IgD-negative memory B cell (primary cell): ENCODE data around the gene TRIM27. TPM values are rescaled to one million over a fixed set of nuclear protein-coding genes. Genes with fewer than 3 reads are reported as not detected.

Source experiments
- H3K27ac Mint-ChIP-seq, 3 donors: one replicate each; pipeline ENCODE4 v1.8.0; 2020 to 2022; ENCODE audit warnings: mild to moderate bottlenecking in 3 of 3, mixed read lengths in 3 of 3, moderate library complexity in 1 of 3
- H3K27me3 Mint-ChIP-seq: one replicate; pipeline ENCODE4 v1.8.0; 2021; ENCODE audit warnings: mixed read lengths
- H3K36me3 Mint-ChIP-seq: one replicate; pipeline ENCODE4 v1.8.0; 2020; ENCODE audit warnings: mild to moderate bottlenecking, mixed read lengths
- H3K4me1 Mint-ChIP-seq, 3 donors: one replicate each; pipeline ENCODE4 v1.8.0; 2020 to 2022; ENCODE audit warnings: mixed read lengths in 3 of 3, mild to moderate bottlenecking in 1 of 3
- H3K4me3 Mint-ChIP-seq, 4 donors: one replicate each; pipeline ENCODE4 v1.8.0; 2020 to 2022; ENCODE audit warnings: mild to moderate bottlenecking in 4 of 4, mixed read lengths in 4 of 4, moderate library complexity in 3 of 4
- H3K9me3 Mint-ChIP-seq, 3 donors: one replicate each; pipeline ENCODE4 v1.8.0; 2020 to 2021; ENCODE audit warnings: mixed read lengths in 3 of 3, mild to moderate bottlenecking in 1 of 3
- polyA plus RNA-seq: library from polyadenylated mRNA; unstranded; fragments of 300-500 nt; fragmentation: Illumina TruSeq; gene quantifications from one replicate; pipeline ENCODE4 v1.2.3, GENCODE V29; 2021

TRIM27 gene
- polyA plus RNA-seq, 1 donor from 2014 or later = 60.1 TPM

GRCh38 chr6:28922821-28923317 is 916 bp downstream of the TRIM27 start:
- H3K27ac Mint-ChIP-seq = peak overlapping the region; percentile 89 to 97 (median 96)
- H3K27me3 Mint-ChIP-seq = no peaks in the 10 kb centered on the region
- peaks cover 1% of the 10 kb centered on the region for H3K36me3 Mint-ChIP-seq
- peaks cover 30 to 40% (median 38%) of the 10 kb centered on the region in 3 donors for H3K4me1 Mint-ChIP-seq
- peak overlapping the region; percentile 93 to 98 (median 97) for H3K4me3 Mint-ChIP-seq
- H3K9me3 Mint-ChIP-seq = no peaks in the 10 kb centered on the region

DNA sequence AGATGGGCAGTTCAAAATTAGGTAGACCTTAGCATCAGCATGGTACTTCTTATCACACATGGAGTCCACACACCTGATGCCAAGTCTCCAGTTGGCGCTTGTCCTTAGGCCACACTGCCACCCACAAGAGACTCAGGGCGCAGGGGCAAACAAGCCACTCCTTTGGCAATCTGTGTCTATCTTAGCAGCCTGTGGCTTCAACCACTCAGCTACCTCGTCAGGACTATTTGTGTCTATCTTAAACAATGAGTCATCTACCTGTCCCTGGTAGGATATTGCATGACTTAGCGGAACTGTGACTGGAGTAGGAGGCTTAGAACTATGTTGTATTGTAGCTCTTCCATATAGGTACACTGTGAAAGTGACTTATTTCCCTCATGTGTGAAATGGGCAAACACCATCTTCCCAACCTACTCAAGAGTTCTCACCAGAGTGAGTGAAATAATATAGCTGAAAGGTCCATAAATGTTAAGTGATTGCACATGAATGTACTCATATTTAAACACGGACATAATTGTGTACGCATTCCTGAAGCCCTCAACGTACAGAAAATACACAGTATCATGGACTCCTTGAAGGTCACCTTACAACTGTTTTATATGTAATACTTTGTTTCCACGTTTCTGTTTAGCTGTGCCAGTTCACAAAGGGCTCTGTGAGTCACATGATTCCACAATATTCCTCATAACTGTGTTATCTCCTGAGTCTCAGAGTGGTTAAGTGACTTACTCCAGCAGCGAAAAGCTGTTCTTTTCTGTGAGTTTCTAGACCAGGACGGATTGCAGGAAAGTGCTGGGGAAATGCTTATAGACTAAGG is 1.6 kb downstream of the TRIM27 start:
- peak overlapping the region; percentile 93 to 98 (median 97) for H3K4me3 Mint-ChIP-seq
- peaks cover 30 to 39% (median 38%) of the 10 kb centered on the region in 3 donors for H3K4me1 Mint-ChIP-seq
- peaks cover 1% of the 10 kb centered on the region for H3K36me3 Mint-ChIP-seq
- H3K27me3 Mint-ChIP-seq = no peaks in the 10 kb centered on the region
- H3K9me3 Mint-ChIP-seq = no peaks in the 10 kb centered on the region
- peak overlapping the region; percentile 89 to 97 (median 96) for H3K27ac Mint-ChIP-seq

GRCh38 chr6:28920281-28920680 is 3.5 kb downstream of the TRIM27 start:
- Mint-ChIP-seq H3K4me3 (peak overlapping the region in 2 of 4 donors; percentile 17 to 67), H3K9me3 (no peaks in the 10 kb centered on the region), H3K4me1 (peaks cover 30 to 39% (median 33%) of the 10 kb centered on the region in 3 donors), H3K27me3 (no peaks in the 10 kb centered on the region), H3K36me3 (peaks cover 1% of the 10 kb centered on the region), H3K27ac (no peak overlapping the region)

- Mint-ChIP-seq H3K36me3 (peaks cover 9% of the 10 kb centered on the region), H3K4me1 (peaks cover 7 to 14% (median 8%) of the 10 kb centered on the region in 3 donors), H3K27me3 (no peaks in the 10 kb centered on the region), H3K4me3 (no peak overlapping the region), H3K9me3 (no peaks in the 10 kb centered on the region), H3K27ac (no peak overlapping the region)
Observed at GRCh38 chr6:28914941-28915340, 8.8 kb downstream of the TRIM27 start.

- no peaks in the 10 kb centered on the region for H3K27me3 Mint-ChIP-seq
- H3K4me1 Mint-ChIP-seq = no peaks in the 10 kb centered on the region
- no peaks in the 10 kb centered on the region for H3K9me3 Mint-ChIP-seq
- no peak overlapping the region for H3K27ac Mint-ChIP-seq
- peaks cover 8% of the 10 kb centered on the region for H3K36me3 Mint-ChIP-seq
- H3K4me3 Mint-ChIP-seq = no peak overlapping the region
Observed at GRCh38 chr6:28910901-28911690, 12.7 kb downstream of the TRIM27 start.

DNA sequence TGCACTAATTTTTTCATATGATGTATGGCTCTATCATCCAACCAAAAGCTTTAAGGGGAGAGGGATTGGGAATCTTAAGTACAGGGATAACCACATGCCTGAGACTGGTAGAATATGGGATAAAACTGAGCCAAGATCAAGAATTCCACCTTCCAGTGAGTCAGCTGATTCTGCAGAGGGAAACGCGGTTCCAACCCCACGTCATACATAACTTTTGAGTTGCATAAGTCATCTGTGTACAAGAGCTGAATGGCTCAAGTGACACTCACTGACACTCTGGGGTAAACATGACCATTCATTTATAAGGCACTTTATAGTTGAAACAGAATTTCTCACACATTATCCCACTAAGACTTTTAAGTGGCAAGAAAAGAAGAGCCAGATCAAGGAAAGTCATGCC is 16.4 kb downstream of the TRIM27 start:
- Mint-ChIP-seq H3K9me3 (no peaks in the 10 kb centered on the region), H3K27ac (no peak overlapping the region)

GRCh38 chr6:28906669-28907068 is 17.1 kb downstream of the TRIM27 start:
- Mint-ChIP-seq H3K4me1 (peaks cover 0 to 4% (median 0%) of the 10 kb centered on the region in 3 donors), H3K36me3 (peaks cover 12% of the 10 kb centered on the region), H3K27ac (peak overlapping the region in 1 of 3 donors; percentile 81), H3K4me3 (no peak overlapping the region), H3K9me3 (no peaks in the 10 kb centered on the region), H3K27me3 (no peaks in the 10 kb centered on the region)

More for the DNA sequence above, 16.4 kb downstream of the TRIM27 start:
- Mint-ChIP-seq H3K4me1 (no peaks in the 10 kb centered on the region), H3K4me3 (no peak overlapping the region), H3K36me3 (peaks cover 12% of the 10 kb centered on the region), H3K27me3 (no peaks in the 10 kb centered on the region)

GRCh38 chr6:28903686-28904085 is 20.1 kb downstream of the TRIM27 start:
- Mint-ChIP-seq H3K27ac (no peak overlapping the region), H3K27me3 (no peaks in the 10 kb centered on the region), H3K4me1 (peaks cover 12 to 20% (median 15%) of the 10 kb centered on the region in 3 donors), H3K36me3 (peaks cover 12% of the 10 kb centered on the region), H3K4me3 (no peak overlapping the region), H3K9me3 (no peaks in the 10 kb centered on the region)

DNA sequence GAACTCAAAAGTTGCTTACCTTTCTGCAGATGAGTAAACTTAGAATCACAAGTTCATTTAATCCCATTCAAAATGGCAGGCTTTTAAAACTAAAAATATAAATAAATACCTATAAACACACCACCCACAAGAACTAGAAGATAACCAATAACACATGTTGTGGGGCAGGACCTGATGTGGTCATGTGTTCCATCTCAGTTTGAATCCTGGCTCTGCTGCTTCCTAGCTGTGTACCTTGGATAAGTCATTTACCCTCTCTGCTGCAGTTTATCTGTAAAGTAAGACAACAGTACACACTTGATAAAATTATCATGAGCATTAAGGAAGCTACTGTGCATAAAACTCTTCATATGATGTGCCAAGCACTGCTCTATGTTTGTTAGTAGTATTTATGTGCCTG is 22.0 kb downstream of the TRIM27 start:
- H3K4me3 Mint-ChIP-seq = no peak overlapping the region
- peaks cover 12% of the 10 kb centered on the region for H3K36me3 Mint-ChIP-seq
- no peaks in the 10 kb centered on the region for H3K27me3 Mint-ChIP-seq
- H3K9me3 Mint-ChIP-seq = no peaks in the 10 kb centered on the region
- H3K27ac Mint-ChIP-seq = peak overlapping the region in 1 of 3 donors; percentile 71
- H3K4me1 Mint-ChIP-seq = peaks cover 18 to 25% (median 23%) of the 10 kb centered on the region in 3 donors

DNA sequence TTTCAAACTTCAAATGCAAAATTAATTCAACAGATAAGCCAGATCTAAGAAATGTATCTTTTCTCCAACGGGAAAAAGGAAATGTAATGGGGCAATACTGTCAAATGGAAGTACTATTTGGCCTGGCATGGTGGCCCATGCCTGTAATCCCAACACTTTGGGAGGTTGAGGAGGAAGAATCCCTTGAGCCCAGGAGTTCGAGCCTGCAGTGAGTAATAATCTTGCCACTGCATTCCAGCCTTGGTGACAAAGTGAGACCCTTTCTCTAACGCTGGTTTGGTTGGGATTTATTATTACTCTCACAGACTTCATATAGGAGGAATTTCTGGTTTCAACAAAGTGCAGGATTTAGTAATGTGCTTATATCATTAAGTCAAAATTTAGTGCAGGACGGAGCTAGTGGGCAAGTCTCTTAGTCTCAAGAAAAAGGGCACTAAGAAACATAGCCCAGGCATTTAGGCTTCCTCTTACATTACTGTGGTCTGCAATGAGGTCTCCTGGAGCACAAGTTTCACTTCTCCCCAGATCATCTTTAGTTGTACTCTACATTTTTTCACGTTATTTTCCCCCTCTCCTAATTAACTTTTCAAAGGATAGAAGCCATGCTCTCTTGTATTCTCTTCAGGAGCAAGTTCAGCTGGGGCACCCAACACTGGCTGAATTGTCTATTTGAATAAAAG is 23.1 kb downstream of the TRIM27 start:
- Mint-ChIP-seq H3K36me3 (peaks cover 16% of the 10 kb centered on the region), H3K4me1 (peaks cover 24 to 28% (median 26%) of the 10 kb centered on the region in 3 donors), H3K27ac (peak overlapping the region in 2 of 3 donors; percentile 61 to 65), H3K9me3 (peaks cover 0 to 2% (median 0%) of the 10 kb centered on the region in 3 donors), H3K4me3 (peak overlapping the region in 2 of 4 donors; percentile 27 to 75), H3K27me3 (peaks cover 4% of the 10 kb centered on the region)

DNA sequence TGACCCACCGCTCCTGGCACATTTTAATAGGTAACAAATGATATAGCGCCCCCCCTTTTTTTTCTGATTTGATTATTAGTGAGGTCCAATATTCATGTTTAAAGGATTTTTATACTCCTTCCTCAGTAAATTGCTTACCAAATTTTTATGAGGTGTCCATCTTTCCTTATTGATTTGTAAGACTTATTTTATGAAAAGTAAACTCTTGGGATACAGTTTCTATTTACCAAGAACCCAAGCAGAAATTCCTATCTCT is 25.1 kb downstream of the TRIM27 start:
- Mint-ChIP-seq H3K27ac (peak overlapping the region in 2 of 3 donors; percentile 16 to 81), H3K36me3 (peaks cover 14% of the 10 kb centered on the region), H3K4me3 (peak overlapping the region; percentile 52 to 81 (median 76)), H3K4me1 (peaks cover 26 to 30% (median 28%) of the 10 kb centered on the region in 3 donors), H3K27me3 (peaks cover 6% of the 10 kb centered on the region), H3K9me3 (peaks cover 0 to 2% (median 0%) of the 10 kb centered on the region in 3 donors)

GRCh38 chr6:28897369-28897745 is 26.4 kb downstream of the TRIM27 start:
- peak overlapping the region; percentile 99 to 100 (median 100) for H3K27ac Mint-ChIP-seq
- peaks cover 0 to 2% (median 0%) of the 10 kb centered on the region in 3 donors for H3K9me3 Mint-ChIP-seq
- H3K36me3 Mint-ChIP-seq = peaks cover 11% of the 10 kb centered on the region
- peak overlapping the region; percentile 94 to 100 (median 99) for H3K4me3 Mint-ChIP-seq
- H3K27me3 Mint-ChIP-seq = peaks cover 6% of the 10 kb centered on the region
- peaks cover 26 to 30% (median 28%) of the 10 kb centered on the region in 3 donors for H3K4me1 Mint-ChIP-seq

DNA sequence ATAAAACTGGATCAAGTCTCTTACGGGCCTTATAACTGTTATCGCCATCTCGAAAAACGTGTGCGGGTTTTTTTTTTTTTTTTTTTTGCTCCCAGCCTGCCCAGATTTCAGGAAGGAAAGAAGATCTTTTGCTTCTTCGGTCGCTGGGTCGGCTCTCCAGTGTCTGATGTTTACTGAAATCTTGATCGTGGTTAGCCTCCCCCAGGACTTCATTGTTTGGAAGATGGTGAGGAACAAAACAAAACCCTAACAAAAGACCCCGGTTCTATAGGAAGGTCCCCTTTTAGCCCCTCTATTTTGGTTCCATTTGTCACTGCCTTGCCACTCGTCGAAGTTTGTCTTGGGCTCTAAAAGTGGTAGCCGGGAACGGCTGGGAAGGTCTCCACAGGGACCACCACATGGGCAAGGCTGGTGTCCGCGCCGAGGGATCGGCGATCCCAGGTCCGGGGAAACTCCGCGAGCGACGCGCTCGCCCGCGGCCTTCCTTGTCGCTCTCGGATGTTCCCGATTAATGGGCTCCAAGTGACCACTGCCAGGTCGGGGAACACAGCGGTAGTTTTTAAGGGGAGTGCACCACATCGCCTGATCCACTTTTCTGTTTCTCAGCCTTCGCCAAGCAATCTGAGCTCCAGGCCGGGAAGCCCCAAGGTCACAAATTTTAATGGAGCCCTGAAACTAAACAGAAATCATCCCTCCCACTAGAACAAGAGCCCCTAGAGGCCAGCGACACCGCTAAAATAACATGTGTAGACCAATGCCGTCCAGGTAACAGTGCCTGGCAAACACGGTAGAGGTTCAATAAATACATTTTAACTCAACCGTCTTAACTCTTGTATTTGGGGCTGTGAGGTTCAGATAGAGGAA is 27.0 kb downstream of the TRIM27 start:
- H3K4me3 Mint-ChIP-seq = peak overlapping the region; percentile 94 to 100 (median 99)
- peaks cover 6% of the 10 kb centered on the region for H3K27me3 Mint-ChIP-seq

More for the DNA sequence above, 27.0 kb downstream of the TRIM27 start:
- H3K4me1 Mint-ChIP-seq = peaks cover 26 to 28% (median 27%) of the 10 kb centered on the region in 3 donors
- H3K27ac Mint-ChIP-seq = peak overlapping the region; percentile 99 to 100 (median 100)
- peaks cover 11% of the 10 kb centered on the region for H3K36me3 Mint-ChIP-seq
- H3K9me3 Mint-ChIP-seq = peaks cover 0 to 2% (median 0%) of the 10 kb centered on the region in 3 donors
